ENCODE data around the gene KLHL29.

GRCh38 chr2:23528171-23528570 lies 143.2 kb downstream of the KLHL29 start:
- TF ChIP-seq CTCF (IDR thresholded peaks at IDR 0.05) (no peak), POLR2A (IDR thresholded peaks at IDR 0.05) (no peak), EP300 (IDR thresholded peaks at IDR 0.05) (no peak)

All from ovary (tissue), 3 donors.